Sigmoid colon (tissue), 4 donors: ENCODE data around the gene POP7.

Source experiments
- EP300 ChIP-seq, 4 donors: sonication (generic); formaldehyde crosslinking; IDR thresholded peaks; one replicate each; pipeline ENCODE4 v1.6.1; 2017; ENCODE audit warnings: antibody characterized with exemption in 4 of 4
- POLR2A ChIP-seq, 2 donors: fragments of 450-650 bp; IDR thresholded peaks; one replicate each; pipeline ENCODE4 v1.6.1; 2016; ENCODE audit warnings: antibody characterized with exemption in 2 of 2, mild to moderate bottlenecking in 2 of 2, moderate library complexity in 2 of 2
- TF ChIP-seq, protein P1 (sequence below), 4 experiments: fragments of 450-650 bp in 3 of 4; fragments of 200-600 bp in 1 of 4; IDR thresholded peaks; one replicate each; pipeline ENCODE4 v1.5.1; 2016 to 2019; ENCODE audit warnings: antibody characterized with exemption in 4 of 4, mild to moderate bottlenecking in 3 of 4, moderate library complexity in 2 of 4

DNA sequence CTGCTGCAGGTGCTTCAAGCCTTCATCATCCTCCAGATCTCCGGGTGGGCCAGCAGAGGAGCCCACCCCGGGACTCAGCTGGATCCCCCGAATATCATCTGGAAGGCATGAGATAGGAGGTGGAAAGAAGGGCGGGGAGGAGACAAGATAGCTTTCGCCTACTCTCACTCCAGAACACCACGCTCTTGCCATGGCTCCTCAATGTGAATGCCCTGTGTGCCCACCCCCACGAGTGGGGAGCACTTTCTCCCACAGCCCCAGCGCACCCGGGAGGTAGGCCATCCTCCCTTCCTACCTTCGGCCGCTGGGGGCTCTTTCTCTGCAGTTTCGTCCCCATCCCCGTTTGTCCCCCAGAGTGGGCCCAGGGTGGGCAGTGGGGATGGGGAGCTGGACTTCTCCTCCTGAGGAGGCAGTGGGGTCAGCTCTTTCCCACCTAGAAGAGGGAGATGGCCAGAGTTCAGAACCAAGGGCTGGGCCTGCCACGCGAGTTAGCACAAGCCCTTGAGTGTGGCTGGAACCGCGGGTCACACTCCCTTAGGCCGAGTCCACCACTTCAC is 20.8 kb upstream of the POP7 start:
- no peak for TF ChIP-seq POLR2A (IDR thresholded peaks at IDR 0.05)
- TF ChIP-seq, protein P1, sequence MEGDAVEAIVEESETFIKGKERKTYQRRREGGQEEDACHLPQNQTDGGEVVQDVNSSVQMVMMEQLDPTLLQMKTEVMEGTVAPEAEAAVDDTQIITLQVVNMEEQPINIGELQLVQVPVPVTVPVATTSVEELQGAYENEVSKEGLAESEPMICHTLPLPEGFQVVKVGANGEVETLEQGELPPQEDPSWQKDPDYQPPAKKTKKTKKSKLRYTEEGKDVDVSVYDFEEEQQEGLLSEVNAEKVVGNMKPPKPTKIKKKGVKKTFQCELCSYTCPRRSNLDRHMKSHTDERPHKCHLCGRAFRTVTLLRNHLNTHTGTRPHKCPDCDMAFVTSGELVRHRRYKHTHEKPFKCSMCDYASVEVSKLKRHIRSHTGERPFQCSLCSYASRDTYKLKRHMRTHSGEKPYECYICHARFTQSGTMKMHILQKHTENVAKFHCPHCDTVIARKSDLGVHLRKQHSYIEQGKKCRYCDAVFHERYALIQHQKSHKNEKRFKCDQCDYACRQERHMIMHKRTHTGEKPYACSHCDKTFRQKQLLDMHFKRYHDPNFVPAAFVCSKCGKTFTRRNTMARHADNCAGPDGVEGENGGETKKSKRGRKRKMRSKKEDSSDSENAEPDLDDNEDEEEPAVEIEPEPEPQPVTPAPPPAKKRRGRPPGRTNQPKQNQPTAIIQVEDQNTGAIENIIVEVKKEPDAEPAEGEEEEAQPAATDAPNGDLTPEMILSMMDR (IDR thresholded peaks at IDR 0.05) = no peak
- no peak for TF ChIP-seq EP300 (IDR thresholded peaks at IDR 0.05)
